AG04450 (cell line): ENCODE data around the gene PNPLA7. TPM values are rescaled to one million over a fixed set of nuclear protein-coding genes. Genes with fewer than 3 reads are reported as not detected.
A peak's percentile ranks its signal among the peaks of the same experiment; 100 is the strongest.

ENCODE experiments used
- CTCF ChIA-PET: fragments of 300-600, 350-600 bp; formaldehyde crosslinking; extraction: SDS; loops from one replicate; lab custom pipeline; 2022; ENCODE audit warnings: antibody characterized with exemption, inconsistent platforms; lab: Charles Lee
- POLR2A ChIA-PET: fragments of 350-600 bp; formaldehyde crosslinking; extraction: SDS; loops from one replicate; lab custom pipeline; 2021; ENCODE audit warnings: antibody characterized with exemption, inconsistent platforms; lab: Yijun Ruan, JAX
- DNase-seq: peaks from one replicate; pipeline ENCODE4 v3.0.0-alpha.2; 2011; ENCODE audit warnings: low read depth, low spot score
- H3K27ac ChIP-seq: one replicate; pipeline ENCODE4 v1.5.1; 2012; ENCODE audit warnings: low read depth, low read length, control low read depth
- H3K27me3 ChIP-seq: one replicate; pipeline ENCODE4 v1.6.0; 2012; ENCODE audit warnings: low read length; ENCODE audit not compliant: control insufficient read depth, insufficient read depth
- H3K4me3 ChIP-seq: 2 replicates; pipeline ENCODE4 v1.5.1; 2011; ENCODE audit warnings: mild to moderate bottlenecking, low read depth, low read length, control low read depth
- H3K9me3 ChIP-seq: 2 replicates; pipeline ENCODE4 v1.5.1; 2012; ENCODE audit warnings: low read length; ENCODE audit not compliant: control insufficient read depth, insufficient read depth
- polyA plus RNA-seq: library from polyadenylated mRNA; depleted of rRNA; stranded (reverse); fragments of >200 nt; gene quantifications from 2 replicates; pipeline ENCODE4 v1.2.3, GENCODE V29; 2011
- TF ChIP-seq, protein P1 (sequence below): IDR thresholded peaks from 2 replicates; pipeline ENCODE4 v1.5.1; 2011; ENCODE audit warnings: low read depth, low read length, control low read depth, inconsistent platforms

The PNPLA7 gene
- polyA plus RNA-seq, 1 experiment = 0.26 TPM

DNA sequence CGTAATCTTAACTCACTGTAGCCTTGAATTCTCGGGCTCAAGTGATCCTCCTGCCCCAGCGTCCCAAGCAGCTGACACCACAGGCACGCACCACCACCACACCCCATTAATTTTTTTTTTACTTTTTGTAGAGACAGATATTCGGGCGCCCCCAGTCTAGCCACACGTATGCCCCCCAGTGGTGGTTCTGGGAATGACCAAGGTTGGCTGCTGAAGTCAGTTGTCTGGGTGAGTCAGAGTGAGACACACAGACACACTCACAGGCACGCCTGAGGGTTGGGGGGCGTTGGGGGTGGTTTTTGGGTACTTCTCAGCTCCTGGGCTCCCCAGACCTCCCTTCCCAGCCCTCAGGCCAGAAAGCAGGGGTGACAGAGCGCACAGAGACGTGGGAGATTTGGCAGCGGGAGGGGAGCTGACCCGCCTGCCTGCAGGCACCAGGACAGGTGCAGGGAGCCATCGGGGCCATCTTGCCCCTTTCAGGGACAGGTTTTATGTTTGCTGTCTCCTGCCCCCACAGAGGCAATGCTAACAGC lies 104.9 kb downstream of the PNPLA7 start:
- H3K9me3 ChIP-seq = no peaks in the 10 kb centered on the region
- TF ChIP-seq, protein P1, sequence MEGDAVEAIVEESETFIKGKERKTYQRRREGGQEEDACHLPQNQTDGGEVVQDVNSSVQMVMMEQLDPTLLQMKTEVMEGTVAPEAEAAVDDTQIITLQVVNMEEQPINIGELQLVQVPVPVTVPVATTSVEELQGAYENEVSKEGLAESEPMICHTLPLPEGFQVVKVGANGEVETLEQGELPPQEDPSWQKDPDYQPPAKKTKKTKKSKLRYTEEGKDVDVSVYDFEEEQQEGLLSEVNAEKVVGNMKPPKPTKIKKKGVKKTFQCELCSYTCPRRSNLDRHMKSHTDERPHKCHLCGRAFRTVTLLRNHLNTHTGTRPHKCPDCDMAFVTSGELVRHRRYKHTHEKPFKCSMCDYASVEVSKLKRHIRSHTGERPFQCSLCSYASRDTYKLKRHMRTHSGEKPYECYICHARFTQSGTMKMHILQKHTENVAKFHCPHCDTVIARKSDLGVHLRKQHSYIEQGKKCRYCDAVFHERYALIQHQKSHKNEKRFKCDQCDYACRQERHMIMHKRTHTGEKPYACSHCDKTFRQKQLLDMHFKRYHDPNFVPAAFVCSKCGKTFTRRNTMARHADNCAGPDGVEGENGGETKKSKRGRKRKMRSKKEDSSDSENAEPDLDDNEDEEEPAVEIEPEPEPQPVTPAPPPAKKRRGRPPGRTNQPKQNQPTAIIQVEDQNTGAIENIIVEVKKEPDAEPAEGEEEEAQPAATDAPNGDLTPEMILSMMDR = peak; percentile 86
- peaks cover 6% of the 10 kb centered on the region for H3K27me3 ChIP-seq
- ChIA-PET CTCF (interaction anchor here (2.2 to 4.4 kb wide), 3 partner anchors 11 to 158 kb away, joined by 8 to 29 read pairs (median 11); partner anchors contain the start of genes EXD3 and NOXA1), POLR2A (no interaction called here)
- peak; percentile 26 for DNase-seq
- H3K4me3 ChIP-seq = no peak overlapping the region
- H3K27ac ChIP-seq = no peak overlapping the region

DNA sequence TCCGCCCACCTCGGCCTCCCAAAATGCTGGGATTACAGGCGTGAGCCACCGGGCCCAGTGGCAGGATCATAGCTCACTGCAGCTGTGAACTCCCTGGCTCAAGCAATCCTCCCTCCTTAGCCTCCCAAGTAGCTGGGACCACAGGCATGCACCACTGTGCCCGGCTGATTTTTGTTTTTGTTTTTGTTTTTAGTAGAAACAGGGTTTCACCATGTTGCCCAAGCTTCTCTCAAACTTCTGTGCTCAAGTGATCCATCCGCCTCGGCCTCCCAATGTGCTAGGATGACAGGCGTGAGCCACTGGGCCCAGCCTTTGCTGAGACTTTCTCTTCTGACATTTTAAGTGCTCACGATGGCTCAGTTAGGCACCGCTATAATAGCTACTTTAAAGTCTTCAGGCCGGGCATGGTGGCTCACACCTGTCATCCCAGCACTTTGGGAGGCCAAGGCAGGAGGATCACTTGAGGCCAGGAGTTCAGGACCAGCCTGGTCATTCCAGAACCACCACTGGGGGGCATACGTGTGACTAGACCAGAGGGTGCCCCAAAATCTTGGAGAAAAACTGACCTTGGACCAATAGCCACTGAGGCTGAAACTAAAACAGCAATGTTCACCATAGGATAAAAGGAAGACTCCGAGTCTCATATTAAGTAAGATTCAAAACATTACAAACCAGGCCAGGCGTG lies 106.0 kb downstream of the PNPLA7 start:
- CTCF ChIA-PET = interaction anchor here (0.7 to 4.4 kb wide), 6 partner anchors 10 to 207 kb away, joined by 3 to 29 read pairs (median 6); partner anchors contain the start of genes EXD3 and NOXA1
- TF ChIP-seq, protein P1 = no peak

DNA sequence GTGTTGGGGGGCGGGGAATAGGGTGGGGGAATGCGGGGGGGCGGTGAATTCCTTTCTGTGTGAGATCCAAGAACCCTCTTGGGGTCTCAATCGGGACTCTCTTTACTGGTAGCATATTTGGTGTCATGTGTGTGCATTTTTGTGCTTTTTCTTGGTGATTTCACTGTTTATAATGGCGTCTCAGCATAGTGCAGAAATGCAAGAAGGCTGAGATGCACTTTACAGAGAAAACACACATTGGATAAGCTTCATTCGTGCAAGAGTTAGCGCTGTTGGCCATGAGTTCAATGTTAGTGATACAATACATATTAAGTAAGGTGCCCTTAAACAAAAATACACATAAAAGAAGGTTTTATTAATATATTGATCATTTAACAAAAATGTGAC lies 108.3 kb downstream of the PNPLA7 start:
- H3K27me3 ChIP-seq = peaks cover 7% of the 10 kb centered on the region
- ChIA-PET POLR2A (interaction anchor here (0.9 kb wide), 1 partner anchor 19 kb away, joined by 8 read pairs; the partner anchor contains the start of genes EXD3 and NOXA1), CTCF (interaction anchor here (1.0 to 4.4 kb wide), 2 partner anchors 19 kb away, joined by 5 to 29 read pairs; partner anchors contain the start of genes EXD3 and NOXA1)
- no peak overlapping the region for H3K27ac ChIP-seq
- no peak overlapping the region for H3K4me3 ChIP-seq
- DNase-seq = no peak
- TF ChIP-seq, protein P1 = no peak
- H3K9me3 ChIP-seq = no peaks in the 10 kb centered on the region; the same call in 1 of the 2 replicates

More for the DNA sequence above, 106.0 kb downstream of the PNPLA7 start:
- H3K9me3 ChIP-seq = no peaks in the 10 kb centered on the region
- peaks cover 7% of the 10 kb centered on the region for H3K27me3 ChIP-seq
- no peak for DNase-seq
- POLR2A ChIA-PET = no interaction called here
- no peak overlapping the region for H3K4me3 ChIP-seq
- no peak overlapping the region for H3K27ac ChIP-seq

DNA sequence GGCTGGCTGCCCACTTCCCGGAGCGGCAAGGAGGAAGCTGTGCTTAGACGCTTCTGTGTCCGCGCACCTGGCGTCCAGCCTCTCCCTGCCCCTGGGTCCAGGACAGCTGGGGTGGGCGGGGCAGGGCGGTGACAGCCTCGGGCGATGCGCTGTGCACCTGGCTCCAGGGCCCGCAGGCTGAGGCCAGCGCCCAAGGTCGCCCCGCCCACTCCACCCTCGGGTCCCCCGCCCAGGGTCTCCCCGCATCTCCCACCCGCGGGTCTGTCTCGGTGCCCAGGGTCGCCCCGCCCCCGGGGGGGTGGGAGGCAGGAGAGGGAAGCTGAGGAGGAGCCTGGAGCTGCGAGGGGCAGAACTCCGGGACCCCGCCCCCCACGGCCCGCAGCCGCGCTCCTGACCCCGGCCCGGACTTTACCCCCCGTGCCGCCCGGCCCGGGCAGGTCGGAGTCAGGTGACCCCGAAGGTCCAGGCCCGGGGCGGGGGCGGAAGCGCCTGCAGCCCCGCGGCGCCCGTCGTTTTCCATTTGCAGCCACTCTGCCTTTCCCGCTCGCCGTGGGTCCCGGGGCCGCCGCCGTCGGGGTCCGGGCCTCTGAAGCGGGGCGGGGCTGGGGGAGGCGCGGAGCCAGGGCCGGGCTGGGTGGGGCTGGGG lies 108.8 kb downstream of the PNPLA7 start, which contains the start of gene ENTPD8:
Gene ENTPD8 (minus strand): TSS at position 69 of the 646 bp plus-strand sequence. CDS start 3,072 bp downstream, outside the sequence.
- Histone ChIP-seq H3K4me3 (peak within 1 kb of the TSS; percentile 32; the same call in 1 of the 2 replicates), H3K27ac (no peak within 1 kb of the TSS), H3K27me3 (peaks cover 7% of the 10 kb centered on the region), H3K9me3 (no peaks in the 10 kb centered on the region; the same call in 1 of the 2 replicates)
- TF ChIP-seq, protein P1 = no peak
- CTCF ChIA-PET = interaction anchor here (1.0 kb wide), 1 partner anchor 19 kb away, joined by 5 read pairs; the partner anchor contains the start of gene EXD3
- DNase-seq = no peak
- POLR2A ChIA-PET = no interaction called here
